HL-60 (cell line): Measurements from ENCODE around the gene ANKRD30A.
"Not testable (repeated sequence)": the region's sequence is repeated elsewhere in the genome, so short reads cannot be mapped to it uniquely, and the experiment has no call there.

Experiments used
- DNase-seq, 2 experiments: peaks; one replicate each; pipeline ENCODE4 v3.0.0-alpha.2; 2010 to 2020; ENCODE audit warnings: low read depth in 1 of 2, low spot score in 1 of 2
- H3K27ac ChIP-seq: fragments of 250-450 bp; sonication (Bioruptor Pico); replicated peaks from 2 replicates; pipeline ENCODE4 v1.5.1; 2020; ENCODE audit warnings: mild to moderate bottlenecking, moderate library complexity
- H3K27me3 ChIP-seq: fragments of 250-450 bp; sonication (Bioruptor Pico); 2 replicates; pipeline ENCODE4 v1.5.1; 2021; ENCODE audit warnings: mild to moderate bottlenecking, moderate library complexity; ENCODE audit not compliant: insufficient read depth, poor library complexity, severe bottlenecking
- H3K4me3 ChIP-seq: replicated peaks from 2 replicates; pipeline ENCODE4 v1.5.1; 2011; ENCODE audit warnings: mild to moderate bottlenecking, control low read depth, low read length; ENCODE audit not compliant: insufficient read depth
- GABPA ChIP-seq: IDR thresholded peaks from 2 replicates; pipeline ENCODE4 v1.6.1; 2012; ENCODE audit warnings: low read depth
- POLR2AphosphoS5 ChIP-seq: IDR thresholded peaks from 2 replicates; pipeline ENCODE4 v1.6.1; 2012; ENCODE audit warnings: low read depth
- SPI1 ChIP-seq: IDR thresholded peaks from 2 replicates; pipeline ENCODE4 v1.6.1; 2012; ENCODE audit warnings: low read depth, mild to moderate bottlenecking, borderline replicate concordance
- TF ChIP-seq, protein P1 (sequence below): IDR thresholded peaks from one replicate; pipeline ENCODE4 v1.5.1; 2011; ENCODE audit warnings: low read length, control low read depth, inconsistent platforms; ENCODE audit not compliant: insufficient read depth
- TF ChIP-seq, protein P2 (sequence below): IDR thresholded peaks from 2 replicates; pipeline ENCODE4 v1.6.1; 2012; ENCODE audit warnings: low read depth; ENCODE audit not compliant: insufficient replicate concordance

Gene ANKRD30A

DNA sequence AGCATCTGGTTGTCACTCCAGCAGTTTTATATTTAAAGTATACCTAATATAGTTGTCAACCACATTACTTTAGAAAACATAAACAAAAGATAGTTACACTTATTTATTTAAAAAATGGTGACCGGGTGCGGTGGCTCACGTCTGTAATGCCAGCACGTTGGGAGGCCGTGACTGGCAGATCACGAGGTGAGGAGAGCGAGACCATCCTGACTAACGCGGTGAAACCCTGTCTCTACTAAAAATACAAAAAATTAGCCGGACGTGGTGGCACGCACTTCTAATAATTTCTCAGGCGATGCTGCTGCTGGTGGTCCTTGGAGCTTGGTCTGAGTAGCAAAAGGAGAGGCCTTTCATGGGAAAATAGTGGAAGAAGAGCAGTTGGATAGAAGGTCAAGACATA is 46.5 kb downstream of the ANKRD30A start:
- H3K27me3 ChIP-seq, H3K27ac ChIP-seq, H3K4me3 ChIP-seq, DNase-seq: not testable (repeated sequence)

DNA sequence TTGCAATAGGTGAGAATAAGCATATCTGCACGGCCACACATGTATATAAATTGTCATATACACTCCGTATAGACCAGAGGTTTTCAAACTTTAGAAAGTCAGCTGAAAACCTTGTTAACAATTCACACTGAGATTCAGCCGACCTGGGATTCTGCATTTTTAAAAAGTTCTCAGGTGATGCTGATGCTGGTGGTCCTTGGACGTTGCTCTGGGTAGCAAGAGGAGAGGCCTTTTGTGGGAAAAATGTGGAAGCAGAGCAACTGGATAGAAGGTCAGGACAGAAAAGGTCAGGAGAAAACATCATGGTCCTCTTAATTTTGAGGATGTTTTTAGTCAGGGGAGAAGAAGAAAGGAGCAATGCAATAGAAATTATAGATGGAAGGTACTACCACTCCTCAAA is 52.9 kb downstream of the ANKRD30A start:
- H3K27me3 ChIP-seq, H3K27ac ChIP-seq, DNase-seq: not testable (repeated sequence)

DNA sequence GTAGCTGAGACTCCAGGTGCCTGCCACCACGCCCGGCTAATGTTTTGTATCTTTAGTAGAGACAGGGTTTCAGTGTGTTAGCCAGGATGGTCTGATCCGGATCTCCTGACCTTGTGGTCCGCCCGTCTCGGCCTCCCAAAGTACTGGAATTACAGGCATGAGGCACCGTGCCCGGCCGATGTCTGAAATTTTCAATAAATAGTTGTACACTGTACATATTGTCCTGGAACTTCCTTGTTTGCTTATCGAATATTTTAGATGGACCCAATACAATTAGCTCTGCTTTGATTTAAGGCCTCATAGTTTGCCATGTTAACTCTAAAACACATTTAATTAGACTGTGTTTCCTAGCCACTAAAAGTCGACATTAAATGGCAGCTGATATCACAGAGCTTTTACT is 57.3 kb downstream of the ANKRD30A start:
- DNase-seq, H3K27ac ChIP-seq, H3K27me3 ChIP-seq: not testable (repeated sequence)

More for the DNA sequence above, 52.9 kb downstream of the ANKRD30A start:
- not testable (repeated sequence) for H3K4me3 ChIP-seq

DNA sequence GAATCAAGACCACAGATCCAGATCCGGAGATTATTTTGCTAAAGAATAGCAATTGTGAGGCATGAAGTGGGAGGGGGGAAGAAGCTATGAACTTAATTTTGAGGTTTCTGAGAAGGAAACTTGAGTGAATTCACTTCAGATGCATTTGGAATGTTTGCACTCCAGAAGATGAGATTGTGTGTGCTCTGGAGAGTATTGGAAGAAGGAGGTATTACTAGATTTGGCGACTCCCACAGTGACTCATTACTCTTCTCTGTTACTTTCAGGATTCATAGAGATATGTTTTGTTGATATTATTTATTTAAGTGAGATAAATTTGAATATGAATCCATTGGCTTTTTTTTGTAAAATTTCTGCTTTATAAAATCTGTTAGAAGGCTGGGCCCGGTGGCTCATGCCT is 80.7 kb downstream of the ANKRD30A start:
- TF ChIP-seq, protein P1, sequence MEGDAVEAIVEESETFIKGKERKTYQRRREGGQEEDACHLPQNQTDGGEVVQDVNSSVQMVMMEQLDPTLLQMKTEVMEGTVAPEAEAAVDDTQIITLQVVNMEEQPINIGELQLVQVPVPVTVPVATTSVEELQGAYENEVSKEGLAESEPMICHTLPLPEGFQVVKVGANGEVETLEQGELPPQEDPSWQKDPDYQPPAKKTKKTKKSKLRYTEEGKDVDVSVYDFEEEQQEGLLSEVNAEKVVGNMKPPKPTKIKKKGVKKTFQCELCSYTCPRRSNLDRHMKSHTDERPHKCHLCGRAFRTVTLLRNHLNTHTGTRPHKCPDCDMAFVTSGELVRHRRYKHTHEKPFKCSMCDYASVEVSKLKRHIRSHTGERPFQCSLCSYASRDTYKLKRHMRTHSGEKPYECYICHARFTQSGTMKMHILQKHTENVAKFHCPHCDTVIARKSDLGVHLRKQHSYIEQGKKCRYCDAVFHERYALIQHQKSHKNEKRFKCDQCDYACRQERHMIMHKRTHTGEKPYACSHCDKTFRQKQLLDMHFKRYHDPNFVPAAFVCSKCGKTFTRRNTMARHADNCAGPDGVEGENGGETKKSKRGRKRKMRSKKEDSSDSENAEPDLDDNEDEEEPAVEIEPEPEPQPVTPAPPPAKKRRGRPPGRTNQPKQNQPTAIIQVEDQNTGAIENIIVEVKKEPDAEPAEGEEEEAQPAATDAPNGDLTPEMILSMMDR, result no peak
- TF ChIP-seq, protein P2, sequence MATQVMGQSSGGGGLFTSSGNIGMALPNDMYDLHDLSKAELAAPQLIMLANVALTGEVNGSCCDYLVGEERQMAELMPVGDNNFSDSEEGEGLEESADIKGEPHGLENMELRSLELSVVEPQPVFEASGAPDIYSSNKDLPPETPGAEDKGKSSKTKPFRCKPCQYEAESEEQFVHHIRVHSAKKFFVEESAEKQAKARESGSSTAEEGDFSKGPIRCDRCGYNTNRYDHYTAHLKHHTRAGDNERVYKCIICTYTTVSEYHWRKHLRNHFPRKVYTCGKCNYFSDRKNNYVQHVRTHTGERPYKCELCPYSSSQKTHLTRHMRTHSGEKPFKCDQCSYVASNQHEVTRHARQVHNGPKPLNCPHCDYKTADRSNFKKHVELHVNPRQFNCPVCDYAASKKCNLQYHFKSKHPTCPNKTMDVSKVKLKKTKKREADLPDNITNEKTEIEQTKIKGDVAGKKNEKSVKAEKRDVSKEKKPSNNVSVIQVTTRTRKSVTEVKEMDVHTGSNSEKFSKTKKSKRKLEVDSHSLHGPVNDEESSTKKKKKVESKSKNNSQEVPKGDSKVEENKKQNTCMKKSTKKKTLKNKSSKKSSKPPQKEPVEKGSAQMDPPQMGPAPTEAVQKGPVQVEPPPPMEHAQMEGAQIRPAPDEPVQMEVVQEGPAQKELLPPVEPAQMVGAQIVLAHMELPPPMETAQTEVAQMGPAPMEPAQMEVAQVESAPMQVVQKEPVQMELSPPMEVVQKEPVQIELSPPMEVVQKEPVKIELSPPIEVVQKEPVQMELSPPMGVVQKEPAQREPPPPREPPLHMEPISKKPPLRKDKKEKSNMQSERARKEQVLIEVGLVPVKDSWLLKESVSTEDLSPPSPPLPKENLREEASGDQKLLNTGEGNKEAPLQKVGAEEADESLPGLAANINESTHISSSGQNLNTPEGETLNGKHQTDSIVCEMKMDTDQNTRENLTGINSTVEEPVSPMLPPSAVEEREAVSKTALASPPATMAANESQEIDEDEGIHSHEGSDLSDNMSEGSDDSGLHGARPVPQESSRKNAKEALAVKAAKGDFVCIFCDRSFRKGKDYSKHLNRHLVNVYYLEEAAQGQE, result no peak
- TF ChIP-seq POLR2AphosphoS5, result no peak
- TF ChIP-seq SPI1, result no peak
- no peak for TF ChIP-seq GABPA
- DNase-seq, result no peak
- no peak overlapping the region for H3K27ac ChIP-seq
- H3K27me3 ChIP-seq, result no peaks in the 10 kb centered on the region
- H3K4me3 ChIP-seq, result no peak overlapping the region

More for the DNA sequence above, 57.3 kb downstream of the ANKRD30A start:
- not testable (repeated sequence) for H3K4me3 ChIP-seq

DNA sequence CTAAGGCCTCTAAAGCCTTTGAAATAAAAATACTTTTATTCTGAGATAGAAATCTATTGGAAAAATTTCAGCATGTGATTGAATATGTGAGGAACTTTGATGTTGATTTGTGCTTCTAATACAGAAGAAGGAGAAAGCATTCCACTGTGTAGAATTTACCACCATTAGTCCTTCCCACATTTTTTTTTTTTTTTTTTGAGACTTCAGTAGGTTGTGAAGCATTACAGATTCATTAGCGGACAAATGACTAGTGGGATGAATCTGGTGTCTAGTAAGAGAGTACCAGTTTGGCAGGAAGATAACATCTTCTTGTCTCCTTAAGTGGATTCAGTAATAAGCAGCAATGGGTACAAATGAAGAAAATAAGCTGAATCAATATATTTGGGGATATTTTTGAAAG is 95.5 kb downstream of the ANKRD30A start:
- Histone ChIP-seq H3K27me3 (no peaks in the 10 kb centered on the region), H3K4me3 (no peak overlapping the region), H3K27ac (no peak overlapping the region)
- no peak for DNase-seq
- TF ChIP-seq GABPA (no peak), POLR2AphosphoS5 (no peak), SPI1 (no peak)
- TF ChIP-seq, protein P1, result no peak
- TF ChIP-seq, protein P2, result no peak
